Aorta (tissue), 5 donors: Measurements from ENCODE around the gene TMEM236. TPM values are rescaled to one million over a fixed set of nuclear protein-coding genes. Genes with fewer than 3 reads are reported as not detected.

ENCODE experiments used
- ATAC-seq: fragments of 200-7000 bp; cut with Tn5 transposase; one replicate; pipeline ENCODE4 v1.9.1; 2022; ENCODE audit warnings: moderate library complexity; ENCODE audit not compliant: low FRiP score
- DNase-seq, 2 donors: peaks; one replicate each; pipeline ENCODE4 v3.0.0-alpha.2; 2020
- H3K27ac ChIP-seq, 2 donors: one replicate each; pipeline ENCODE4 v1.5.1; 2013; ENCODE audit warnings: low read length in 2 of 2, mild to moderate bottlenecking in 2 of 2, moderate library complexity in 2 of 2, control low read depth in 1 of 2, inconsistent platforms in 1 of 2, low read depth in 1 of 2
- H3K27me3 ChIP-seq, 2 donors: one replicate each; pipeline ENCODE4 v1.6.1; 2013; ENCODE audit warnings: control low read depth in 1 of 2, low read length in 1 of 2, mild to moderate bottlenecking in 1 of 2, moderate library complexity in 1 of 2; ENCODE audit not compliant: insufficient read depth in 2 of 2, control insufficient read depth in 1 of 2
- H3K36me3 ChIP-seq, 2 donors: one replicate each; pipeline ENCODE4 v1.6.1; 2013; ENCODE audit warnings: control low read depth in 1 of 2, low read length in 1 of 2, mild to moderate bottlenecking in 1 of 2; ENCODE audit not compliant: insufficient read depth in 2 of 2, control insufficient read depth in 1 of 2
- H3K4me1 ChIP-seq, 2 donors: one replicate each; pipeline ENCODE4 v1.6.1; 2013; ENCODE audit warnings: low read length in 2 of 2, control low read depth in 1 of 2, mild to moderate bottlenecking in 1 of 2, moderate library complexity in 1 of 2; ENCODE audit not compliant: insufficient read depth in 2 of 2, control insufficient read depth in 1 of 2
- H3K4me3 ChIP-seq, 2 donors: one replicate each; pipeline ENCODE4 v1.5.1; 2013; ENCODE audit warnings: low read length in 2 of 2, control low read depth in 1 of 2, mild to moderate bottlenecking in 1 of 2
- H3K9me3 ChIP-seq: one replicate; pipeline ENCODE4 v1.6.1; 2013; ENCODE audit warnings: mild to moderate bottlenecking, low read length; ENCODE audit not compliant: control insufficient read depth
- WGBS, 2 donors: extraction: QIAGEN DNeasy Blood & Tissue Kit; methylation state at CpG; one replicate each; pipeline ENCODE4 v1.1.7; 2013; 5-methylcytosine and 5-hydroxymethylcytosine counted together
- intact Hi-C, 2 donors: fragments of 100-400 bp; cut with DNase I; formaldehyde crosslinking; loops; one replicate each; pipeline versions ENCODE4 v1.14.2 to v1.15.0; 2022
- polyA plus RNA-seq, 2 donors: library from polyadenylated mRNA; stranded (reverse); fragments of 200-250 nt; gene quantifications; one replicate each; pipeline ENCODE4 v1.2.3, GENCODE V29; 2013
- total RNA-seq, 2 donors: library from RNA; stranded (reverse); fragmentation: NEBNext Ultra II Directional; extraction: Animal tissue kit (Norgen Biotek cat#: 25700); gene quantifications; one replicate each; pipeline ENCODE4 v1.2.1, GENCODE V29; 2021
- donor health status: healthy with polysubstance abuse.
- donor health status: Bipolar disorder and iron deficiency.
- donor health status: DM: no; HTN: no; CAD: no.
- donor health status: DM: no; HTN: no; CAD: no.
- donor health status: DM: yes; HTN: yes; CAD: no.

Gene TMEM236
- total and polyA plus RNA-seq, 4 donors: 0.08 to 1.7 (median 1.3) TPM

- Histone ChIP-seq H3K4me1 (no peaks in the 10 kb centered on the region), H3K36me3 (no peaks in the 10 kb centered on the region), H3K27me3 (no peaks in the 10 kb centered on the region), H3K27ac (no peak overlapping the region), H3K9me3 (no peaks in the 10 kb centered on the region), H3K4me3 (no peak overlapping the region)
- WGBS, 2 donors: 27 to 47% methylated on average over 1 of the region's 1 CpG
- DNase-seq (no peak), ATAC-seq (no peak)
- intact Hi-C loops: no loop called here
Observed at GRCh38 chr10:17835688-17836087, 83.7 kb downstream of the TMEM236 start.

- peak; percentile 56 for ATAC-seq
- no peaks in the 10 kb centered on the region for H3K9me3 ChIP-seq
- peak overlapping the region; percentile 25 to 26 for H3K4me3 ChIP-seq
- WGBS, 2 donors: 4 to 5% methylated on average over 8 of the region's 8 CpGs
- H3K27me3 ChIP-seq: no peaks in the 10 kb centered on the region
- no peaks in the 10 kb centered on the region for H3K4me1 ChIP-seq
- no peaks in the 10 kb centered on the region for H3K36me3 ChIP-seq
- no peak for DNase-seq
- no peak overlapping the region for H3K27ac ChIP-seq
- intact Hi-C loops: no loop called here
Observed at GRCh38 chr10:17836942-17837341, 84.9 kb downstream of the TMEM236 start.

GRCh38 chr10:17838080-17838648 is 86.2 kb downstream of the TMEM236 start:
- no peaks in the 10 kb centered on the region for H3K36me3 ChIP-seq
- no peak overlapping the region for H3K27ac ChIP-seq
- DNase-seq (no peak), ATAC-seq (no peak)
- H3K4me3 ChIP-seq: no peak overlapping the region
- no peaks in the 10 kb centered on the region for H3K27me3 ChIP-seq
- no peaks in the 10 kb centered on the region for H3K9me3 ChIP-seq
- H3K4me1 ChIP-seq: no peaks in the 10 kb centered on the region
- WGBS, 2 donors: 68 to 70% methylated on average over 9 of the region's 9 CpGs
- intact Hi-C loops: no loop called here

- no peaks in the 10 kb centered on the region for H3K36me3 ChIP-seq
- WGBS, 2 donors: 93 to 94% methylated on average over 1 of the region's 1 CpG
- DNase-seq (no peak), ATAC-seq (no peak)
- H3K9me3 ChIP-seq: no peaks in the 10 kb centered on the region
- intact Hi-C loops: no loop called here
- no peak overlapping the region for H3K27ac ChIP-seq
- H3K27me3 ChIP-seq: no peaks in the 10 kb centered on the region
- no peaks in the 10 kb centered on the region for H3K4me1 ChIP-seq
- no peak overlapping the region for H3K4me3 ChIP-seq
Observed at GRCh38 chr10:17841050-17841449, 89.0 kb downstream of the TMEM236 start.

DNA sequence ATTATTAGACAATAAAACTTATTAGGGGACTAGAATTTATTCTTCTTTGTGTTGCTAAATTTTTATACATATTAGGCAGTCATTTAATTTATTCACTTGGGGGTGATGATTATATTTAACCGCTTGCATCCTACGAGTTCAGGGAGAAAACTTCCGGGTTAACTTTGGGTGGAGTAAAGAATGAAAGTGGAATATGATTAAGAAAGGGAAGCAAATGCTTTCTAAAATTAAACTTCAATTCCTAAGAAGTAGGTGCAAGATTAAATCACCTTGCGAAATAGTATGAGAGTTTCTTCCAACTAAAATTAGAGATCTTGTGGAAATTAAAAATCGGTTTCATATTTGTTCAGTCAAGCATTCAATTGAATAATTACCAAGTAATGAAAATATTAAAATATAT is 90.6 kb downstream of the TMEM236 start:
- DNase-seq (no peak), ATAC-seq (no peak)
- Histone ChIP-seq H3K9me3 (no peaks in the 10 kb centered on the region), H3K27me3 (no peaks in the 10 kb centered on the region), H3K4me1 (no peaks in the 10 kb centered on the region), H3K27ac (no peak overlapping the region), H3K36me3 (no peaks in the 10 kb centered on the region), H3K4me3 (no peak overlapping the region)
- intact Hi-C loops: no loop called here
- 85% methylated on average over 5 of the region's 5 CpGs for WGBS, 2 donors

DNA sequence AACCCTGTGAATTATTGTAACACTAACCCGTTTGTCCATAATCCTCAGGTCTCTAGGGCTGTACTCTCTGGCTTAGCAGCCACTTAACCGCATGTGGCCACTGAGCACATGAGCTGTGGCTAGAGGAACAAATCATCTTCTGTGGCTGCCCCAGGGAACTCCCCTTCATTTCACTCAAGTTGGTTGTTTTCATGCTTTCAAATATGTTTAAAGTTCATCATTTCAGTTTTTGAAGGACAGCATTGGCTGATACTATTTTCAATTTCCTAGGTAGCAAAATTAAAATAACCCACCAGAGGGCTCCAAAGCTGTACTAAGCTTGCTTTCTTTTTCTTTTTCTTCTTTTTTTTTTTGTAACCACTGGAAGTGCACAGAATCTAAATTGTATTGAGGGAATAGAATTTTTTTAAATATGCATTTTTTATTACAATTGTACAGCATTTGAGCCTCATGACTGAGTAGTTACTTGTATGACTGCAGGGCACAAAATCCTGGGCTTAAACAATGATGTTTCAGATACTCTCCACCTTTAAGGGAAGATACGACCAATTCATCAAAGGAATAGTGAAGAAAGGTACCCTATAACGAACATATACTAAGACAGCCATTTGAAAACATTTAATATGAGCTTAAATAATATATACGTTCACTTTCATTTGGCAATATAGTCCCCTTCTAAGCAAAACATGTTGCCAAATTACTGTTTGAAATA is 95.7 kb downstream of the TMEM236 start:
- whole genome bisulfite sequencing, 2 donors: 56 to 58% methylated on average over 5 of the region's 5 CpGs
- ATAC-seq (peak; percentile 38), DNase-seq (no peak)
- Histone ChIP-seq H3K4me1 (no peaks in the 10 kb centered on the region), H3K9me3 (no peaks in the 10 kb centered on the region), H3K27ac (no peak overlapping the region), H3K4me3 (no peak overlapping the region), H3K27me3 (no peaks in the 10 kb centered on the region), H3K36me3 (no peaks in the 10 kb centered on the region)
- intact Hi-C loops: loop anchor here (5.0 kb wide), 3 partner anchors 255 to 390 kb away; no protein-coding TSS in a partner anchor

GRCh38 chr10:17848646-17849045 is 96.6 kb downstream of the TMEM236 start:
- no peaks in the 10 kb centered on the region for H3K27me3 ChIP-seq
- H3K4me1 ChIP-seq: no peaks in the 10 kb centered on the region
- DNase-seq (no peak), ATAC-seq (no peak)
- WGBS, 2 donors: 82 to 83% methylated on average over 5 of the region's 5 CpGs
- intact Hi-C loops: loop anchor here (5.0 kb wide), 3 partner anchors 254 to 389 kb away; no protein-coding TSS in a partner anchor
- no peak overlapping the region for H3K4me3 ChIP-seq
- H3K27ac ChIP-seq: no peak overlapping the region
- no peaks in the 10 kb centered on the region for H3K9me3 ChIP-seq
- no peaks in the 10 kb centered on the region for H3K36me3 ChIP-seq
